D721Med (cell line): ENCODE results near the gene IKZF2.

ENCODE experiments used
- DNase-seq: peaks from one replicate; pipeline ENCODE4 v3.0.0; 2011; ENCODE audit warnings: low spot score; ENCODE audit not compliant: insufficient read length
- FAIRE-seq: peaks from 2 replicates; lab custom pipeline; 2011; peaks lifted over from hg19 to GRCh38; lab: Jason Lieb, UNC
- TF ChIP-seq, protein P1 (sequence below): IDR thresholded peaks from 2 replicates; pipeline ENCODE4 v1.5.1; 2012; ENCODE audit warnings: mild to moderate bottlenecking, control low read depth; ENCODE audit not compliant: insufficient read depth; ENCODE audit errors: missing control alignments

The IKZF2 gene

DNA sequence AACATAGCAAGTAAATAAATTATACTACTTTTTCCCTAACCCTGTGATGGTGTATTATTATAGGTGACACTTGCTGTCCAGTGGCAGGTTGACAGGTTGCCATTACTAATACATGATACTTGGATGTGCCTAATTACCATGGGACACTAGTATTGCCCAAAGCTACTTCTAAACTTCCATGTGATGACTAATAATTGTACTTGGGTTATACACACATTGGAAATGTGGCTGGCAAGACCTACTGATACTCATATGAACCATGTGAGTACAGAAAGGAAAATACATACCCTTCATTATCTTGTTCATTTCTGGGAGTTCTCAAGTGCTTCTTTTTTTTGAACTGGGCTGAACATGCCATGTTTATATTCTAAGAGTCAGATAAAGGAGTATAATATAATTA, 156.4 kb downstream of the IKZF2 start:
- DNase-seq (no peak), FAIRE-seq (no peak)
- TF ChIP-seq, protein P1, sequence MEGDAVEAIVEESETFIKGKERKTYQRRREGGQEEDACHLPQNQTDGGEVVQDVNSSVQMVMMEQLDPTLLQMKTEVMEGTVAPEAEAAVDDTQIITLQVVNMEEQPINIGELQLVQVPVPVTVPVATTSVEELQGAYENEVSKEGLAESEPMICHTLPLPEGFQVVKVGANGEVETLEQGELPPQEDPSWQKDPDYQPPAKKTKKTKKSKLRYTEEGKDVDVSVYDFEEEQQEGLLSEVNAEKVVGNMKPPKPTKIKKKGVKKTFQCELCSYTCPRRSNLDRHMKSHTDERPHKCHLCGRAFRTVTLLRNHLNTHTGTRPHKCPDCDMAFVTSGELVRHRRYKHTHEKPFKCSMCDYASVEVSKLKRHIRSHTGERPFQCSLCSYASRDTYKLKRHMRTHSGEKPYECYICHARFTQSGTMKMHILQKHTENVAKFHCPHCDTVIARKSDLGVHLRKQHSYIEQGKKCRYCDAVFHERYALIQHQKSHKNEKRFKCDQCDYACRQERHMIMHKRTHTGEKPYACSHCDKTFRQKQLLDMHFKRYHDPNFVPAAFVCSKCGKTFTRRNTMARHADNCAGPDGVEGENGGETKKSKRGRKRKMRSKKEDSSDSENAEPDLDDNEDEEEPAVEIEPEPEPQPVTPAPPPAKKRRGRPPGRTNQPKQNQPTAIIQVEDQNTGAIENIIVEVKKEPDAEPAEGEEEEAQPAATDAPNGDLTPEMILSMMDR, result no peak

DNA sequence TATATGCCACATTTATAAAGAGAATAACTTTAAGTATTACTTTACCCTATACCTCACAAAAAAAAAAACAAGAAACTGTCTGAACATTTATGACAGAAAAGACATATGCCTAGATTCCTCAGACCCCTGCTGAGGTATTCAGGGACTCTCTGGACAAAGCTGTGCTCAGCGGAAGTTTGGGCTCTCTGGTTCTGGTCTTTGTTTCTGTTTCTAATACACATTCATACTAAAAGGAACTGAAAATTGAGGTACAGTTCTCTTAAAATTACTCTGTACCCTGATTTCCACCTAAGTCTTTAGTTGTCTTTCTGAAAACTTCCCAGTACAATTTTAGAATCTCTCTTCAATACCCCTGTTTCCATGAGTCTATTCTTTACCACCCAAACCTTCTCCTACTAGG, 160.3 kb downstream of the IKZF2 start:
- DNase-seq, result no peak
- TF ChIP-seq, protein P1, result no peak
- no peak for FAIRE-seq

DNA sequence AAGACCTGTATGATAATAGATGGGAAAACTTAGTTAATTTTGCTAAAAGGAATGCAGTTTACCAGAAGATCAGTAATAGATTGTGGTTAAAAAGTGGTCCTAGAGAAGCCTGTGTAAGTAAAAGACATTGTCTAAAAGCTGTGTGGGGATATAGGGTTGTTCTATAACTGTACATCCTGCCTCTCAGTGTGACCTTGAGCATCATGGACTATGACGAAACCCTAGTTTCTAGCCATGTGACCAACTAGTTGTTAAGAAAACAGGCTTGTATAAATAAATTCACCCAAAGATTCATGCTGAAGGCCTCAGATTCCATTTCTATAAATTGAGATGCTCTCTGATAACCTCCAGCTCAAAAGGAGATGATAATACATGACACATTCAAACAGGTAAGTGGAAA, 160.7 kb downstream of the IKZF2 start:
- FAIRE-seq, result no peak
- DNase-seq, result no peak
- TF ChIP-seq, protein P1, result no peak

DNA sequence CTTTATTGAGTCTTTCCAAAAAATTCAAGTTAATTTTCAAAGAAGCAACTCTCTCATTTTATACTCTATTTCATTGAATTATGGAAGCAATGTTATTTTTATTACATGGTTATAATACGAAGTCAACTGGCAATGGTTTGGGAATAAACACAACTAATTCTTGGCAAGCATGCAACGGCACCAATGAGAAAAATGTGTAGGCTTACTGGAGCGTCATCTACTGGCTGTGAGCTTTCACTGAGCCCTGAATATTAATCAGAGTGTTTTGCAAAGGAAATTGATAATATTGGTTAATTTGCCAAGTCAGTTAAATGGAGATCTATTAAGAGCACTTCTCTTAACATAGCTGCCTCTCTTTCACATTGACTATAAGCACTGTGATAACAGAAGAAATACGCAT, 163.9 kb downstream of the IKZF2 start:
- TF ChIP-seq, protein P1, result no peak
- FAIRE-seq (no peak), DNase-seq (no peak)

DNA sequence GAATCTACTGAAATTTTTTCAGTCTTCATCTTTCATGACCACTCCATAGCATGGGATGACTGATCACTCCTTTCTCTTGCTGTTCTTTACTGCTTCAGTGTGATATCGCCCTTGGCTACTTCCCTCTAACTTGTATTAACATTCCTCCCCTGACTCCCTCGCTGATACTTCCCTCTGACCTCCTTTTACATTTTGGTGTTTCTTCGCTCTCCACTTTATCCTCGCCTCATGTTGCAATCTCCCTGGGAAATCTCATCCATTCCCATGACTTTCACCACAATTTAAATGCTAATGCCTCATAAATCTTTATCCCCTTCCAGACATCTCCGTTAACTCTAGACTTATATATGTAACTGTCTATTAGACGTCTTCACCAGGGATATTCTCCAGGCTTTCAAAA, 167.3 kb downstream of the IKZF2 start:
- no peak for FAIRE-seq
- DNase-seq, result no peak
- TF ChIP-seq, protein P1, result no peak

DNA sequence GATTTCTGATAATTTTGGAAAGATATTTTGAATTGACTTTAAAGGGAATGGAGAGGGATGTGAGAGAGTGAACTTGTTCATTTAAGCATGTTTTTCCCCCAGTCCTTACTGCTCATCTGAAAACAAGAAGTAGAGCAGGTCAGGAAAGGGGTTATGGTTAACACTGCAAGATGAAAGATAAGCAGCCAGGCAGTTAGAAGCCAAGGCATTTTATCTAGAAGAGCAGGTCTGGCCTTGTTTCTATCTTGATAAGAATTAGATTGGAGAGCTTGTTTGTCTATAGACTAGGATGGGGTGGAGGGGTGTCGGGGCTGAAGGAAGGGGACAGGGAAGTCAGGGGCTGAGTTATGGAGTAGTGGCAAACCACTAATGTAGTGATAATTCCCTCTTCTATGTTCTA, 171.6 kb downstream of the IKZF2 start:
- FAIRE-seq (no peak), DNase-seq (no peak)
- TF ChIP-seq, protein P1, result no peak

DNA sequence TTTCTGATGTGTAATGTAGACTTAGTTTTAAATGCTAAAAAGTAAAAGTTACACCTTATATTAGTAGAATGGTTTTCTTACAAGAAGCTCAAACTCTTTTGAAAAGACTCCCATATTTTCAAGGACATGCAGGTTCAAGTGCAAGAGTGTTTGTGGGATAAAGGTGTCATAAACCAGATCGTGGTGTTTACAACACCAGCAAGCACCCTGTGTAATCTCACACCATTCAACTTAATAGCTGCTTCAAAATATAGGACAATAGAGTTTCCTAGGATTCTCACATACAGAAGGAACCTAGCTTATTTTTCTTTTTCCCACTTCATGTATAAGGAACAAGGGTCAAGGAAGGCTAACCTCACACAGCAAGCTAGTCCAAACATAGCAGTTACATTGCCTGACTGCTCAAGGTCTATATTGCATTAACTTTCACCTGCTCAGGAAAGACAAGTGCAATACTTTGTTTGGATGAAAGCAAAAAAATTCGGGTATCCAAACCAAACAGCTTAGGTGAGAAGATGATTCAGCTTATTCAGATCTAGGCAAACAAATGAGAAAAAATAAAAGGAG, 172.3 kb downstream of the IKZF2 start:
- TF ChIP-seq, protein P1, result no peak
- DNase-seq (no peak), FAIRE-seq (no peak)
